ENCODE measurements around the gene PARS2.

Gene PARS2

GRCh38 chr1:54800041-54800898 is 35.9 kb upstream of the PARS2 start:
- peak in 1 of 51 donors; percentile 26 for DNase-seq

- DNase-seq: no peak
Observed at GRCh38 chr1:54798769-54799641, 34.7 kb upstream of the PARS2 start.

- no peak for DNase-seq
Observed at GRCh38 chr1:54798206-54798605, 33.9 kb upstream of the PARS2 start.

- DNase-seq: no peak
Observed at GRCh38 chr1:54796902-54797301, 32.6 kb upstream of the PARS2 start.

- no peak for DNase-seq
Observed at GRCh38 chr1:54795841-54796468, 31.6 kb upstream of the PARS2 start.

- DNase-seq: peak in 2 of 51 donors; percentile 16 to 24
Observed at GRCh38 chr1:54795356-54795665, 31.0 kb upstream of the PARS2 start.

- no peak for DNase-seq
Observed at GRCh38 chr1:54794451-54795355, 30.4 kb upstream of the PARS2 start.

- DNase-seq: peak in 17 of 51 donors; percentile 11 to 56 (median 29)
Observed at GRCh38 chr1:54792686-54793282, 28.5 kb upstream of the PARS2 start.

- no peak for DNase-seq
Observed at GRCh38 chr1:54791880-54792522, 27.7 kb upstream of the PARS2 start.

GRCh38 chr1:54788459-54788858 is 24.1 kb upstream of the PARS2 start:
- no peak for DNase-seq

- DNase-seq: no peak
Observed at GRCh38 chr1:54787604-54788003, 23.3 kb upstream of the PARS2 start.

- no peak for DNase-seq
Observed at GRCh38 chr1:54786778-54787177, 22.5 kb upstream of the PARS2 start.

GRCh38 chr1:54784066-54784465 is 19.7 kb upstream of the PARS2 start:
- no peak for DNase-seq

GRCh38 chr1:54782588-54782987 is 18.3 kb upstream of the PARS2 start:
- no peak for DNase-seq

- no peak for DNase-seq
Observed at GRCh38 chr1:54782156-54782555, 17.8 kb upstream of the PARS2 start.

GRCh38 chr1:54781023-54781723 is 16.9 kb upstream of the PARS2 start:
- DNase-seq: no peak

GRCh38 chr1:54777431-54777830 is 13.1 kb upstream of the PARS2 start:
- DNase-seq: no peak

- no peak for DNase-seq
Observed at GRCh38 chr1:54777011-54777410, 12.7 kb upstream of the PARS2 start.
